ENCODE data around the gene RNF111.

RNF111 gene

DNA sequence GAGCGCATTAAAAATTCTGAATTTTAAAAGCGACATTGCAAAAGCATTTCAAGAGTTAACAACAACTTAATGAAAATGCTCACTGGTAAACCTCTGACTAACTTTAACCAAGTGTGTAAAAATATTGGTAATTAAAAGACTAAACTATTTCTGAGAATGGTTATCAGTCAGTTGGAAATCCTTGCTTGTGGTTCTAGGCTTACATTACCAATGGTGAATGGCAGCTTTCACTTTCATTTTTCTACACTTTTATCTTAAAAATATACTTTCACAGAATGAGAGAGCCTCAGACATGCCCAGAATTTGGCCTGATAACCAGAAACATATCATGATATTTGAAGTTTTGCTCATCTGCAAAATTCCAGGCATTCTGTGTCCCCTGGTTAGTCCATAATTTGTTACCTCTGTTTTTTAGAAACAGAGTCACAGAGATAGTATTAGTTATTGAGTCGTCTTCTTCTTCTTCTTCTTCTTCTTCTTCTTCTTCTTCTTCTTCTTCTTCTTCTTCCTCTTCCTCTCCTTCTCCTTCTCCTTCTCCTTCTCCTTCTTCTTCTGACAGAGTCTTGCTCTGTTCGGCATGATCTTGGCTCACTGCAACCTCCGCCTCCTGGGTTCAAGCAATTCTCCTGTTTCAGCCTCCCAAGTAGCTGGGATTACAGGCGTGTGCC is 5.5 kb upstream of the RNF111 start:
- no peaks in the 10 kb centered on the region for H3K79me2 ChIP-seq (ENCODE audit: insufficient read depth, low read length)
- no peaks in the 10 kb centered on the region for H3F3A ChIP-seq (ENCODE audit: low read depth)
- peak overlapping the region; percentile 98 for H2AFZ ChIP-seq (ENCODE audit: low read length)
- peaks cover 10% of the 10 kb centered on the region for H3K4me1 ChIP-seq (ENCODE audit: insufficient read depth, low read length, poor library complexity, severe bottlenecking)
- H3K9me2 ChIP-seq (replicated peaks; ENCODE audit: low read depth, low read length) = no peaks in the 10 kb centered on the region
- H4K20me1 ChIP-seq (ENCODE audit: insufficient read depth, low read length, poor library complexity, severe bottlenecking) = no peaks in the 10 kb centered on the region
- H3K4me3 ChIP-seq (ENCODE audit: low read length, poor library complexity, severe bottlenecking) = peak overlapping the region; percentile 68
- no peaks in the 10 kb centered on the region for H3K36me3 ChIP-seq (ENCODE audit: insufficient read depth, low read length)
- TF ChIP-seq, protein P1, sequence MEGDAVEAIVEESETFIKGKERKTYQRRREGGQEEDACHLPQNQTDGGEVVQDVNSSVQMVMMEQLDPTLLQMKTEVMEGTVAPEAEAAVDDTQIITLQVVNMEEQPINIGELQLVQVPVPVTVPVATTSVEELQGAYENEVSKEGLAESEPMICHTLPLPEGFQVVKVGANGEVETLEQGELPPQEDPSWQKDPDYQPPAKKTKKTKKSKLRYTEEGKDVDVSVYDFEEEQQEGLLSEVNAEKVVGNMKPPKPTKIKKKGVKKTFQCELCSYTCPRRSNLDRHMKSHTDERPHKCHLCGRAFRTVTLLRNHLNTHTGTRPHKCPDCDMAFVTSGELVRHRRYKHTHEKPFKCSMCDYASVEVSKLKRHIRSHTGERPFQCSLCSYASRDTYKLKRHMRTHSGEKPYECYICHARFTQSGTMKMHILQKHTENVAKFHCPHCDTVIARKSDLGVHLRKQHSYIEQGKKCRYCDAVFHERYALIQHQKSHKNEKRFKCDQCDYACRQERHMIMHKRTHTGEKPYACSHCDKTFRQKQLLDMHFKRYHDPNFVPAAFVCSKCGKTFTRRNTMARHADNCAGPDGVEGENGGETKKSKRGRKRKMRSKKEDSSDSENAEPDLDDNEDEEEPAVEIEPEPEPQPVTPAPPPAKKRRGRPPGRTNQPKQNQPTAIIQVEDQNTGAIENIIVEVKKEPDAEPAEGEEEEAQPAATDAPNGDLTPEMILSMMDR (conservative IDR thresholded peaks at IDR 0.05; ENCODE audit: low read length) = no peak
- TF ChIP-seq EZH2phosphoT487 (IDR thresholded peaks at IDR 0.05; ENCODE audit: borderline replicate concordance) = no peak
- H3K27me3 ChIP-seq (ENCODE audit: insufficient read depth, low read length, poor library complexity, severe bottlenecking) = no peaks in the 10 kb centered on the region
- peak overlapping the region; percentile 80 for H3K4me2 ChIP-seq (ENCODE audit: low read depth, low read length, poor library complexity, severe bottlenecking)
- peak overlapping the region; percentile 36 for H3K9ac ChIP-seq (ENCODE audit: low read depth, low read length, poor library complexity, severe bottlenecking)
- no peaks in the 10 kb centered on the region for H3K9me3 ChIP-seq (ENCODE audit: insufficient read depth, low read depth, low read length)

DNA sequence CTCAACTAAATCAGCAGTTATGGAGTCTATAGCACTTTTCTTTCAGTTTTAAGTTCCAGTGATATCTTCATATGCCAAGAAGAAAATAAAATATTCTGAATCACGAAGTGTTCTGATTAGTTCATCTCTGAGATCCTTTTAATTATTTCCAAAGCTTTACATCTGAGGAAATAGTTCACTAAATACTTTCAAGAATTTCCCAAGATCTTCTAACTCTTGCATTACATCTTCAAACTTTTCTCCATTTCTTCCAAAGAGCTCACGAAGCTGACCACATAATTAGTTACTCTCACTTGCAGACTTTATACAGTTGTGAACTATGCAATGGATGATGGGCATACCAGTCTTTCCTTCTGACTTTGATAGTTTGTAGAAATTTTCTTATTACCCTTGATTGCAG is 4.2 kb upstream of the RNF111 start:
- TF ChIP-seq, protein P1 (conservative IDR thresholded peaks at IDR 0.05; ENCODE audit: low read length) = no peak
- TF ChIP-seq EZH2phosphoT487 (IDR thresholded peaks at IDR 0.05; ENCODE audit: borderline replicate concordance) = no peak
- Histone ChIP-seq H3F3A (ENCODE audit: low read depth) (no peaks in the 10 kb centered on the region), H3K4me1 (ENCODE audit: insufficient read depth, low read length, poor library complexity, severe bottlenecking) (peaks cover 14% of the 10 kb centered on the region), H3K9me3 (ENCODE audit: insufficient read depth, low read depth, low read length) (no peaks in the 10 kb centered on the region), H3K9me2 (replicated peaks; ENCODE audit: low read depth, low read length) (no peaks in the 10 kb centered on the region), H3K79me2 (ENCODE audit: insufficient read depth, low read length) (peaks cover 7% of the 10 kb centered on the region), H3K4me2 (ENCODE audit: low read depth, low read length, poor library complexity, severe bottlenecking) (peak overlapping the region; percentile 8), H3K9ac (ENCODE audit: low read depth, low read length, poor library complexity, severe bottlenecking) (no peak overlapping the region), H3K27me3 (ENCODE audit: insufficient read depth, low read length, poor library complexity, severe bottlenecking) (no peaks in the 10 kb centered on the region), H2AFZ (ENCODE audit: low read length) (peak overlapping the region; percentile 22; the same call in 1 of the 2 replicates), H3K4me3 (ENCODE audit: low read length, poor library complexity, severe bottlenecking) (no peak overlapping the region), H4K20me1 (ENCODE audit: insufficient read depth, low read length, poor library complexity, severe bottlenecking) (peaks cover 1% of the 10 kb centered on the region), H3K36me3 (ENCODE audit: insufficient read depth, low read length) (no peaks in the 10 kb centered on the region)

DNA sequence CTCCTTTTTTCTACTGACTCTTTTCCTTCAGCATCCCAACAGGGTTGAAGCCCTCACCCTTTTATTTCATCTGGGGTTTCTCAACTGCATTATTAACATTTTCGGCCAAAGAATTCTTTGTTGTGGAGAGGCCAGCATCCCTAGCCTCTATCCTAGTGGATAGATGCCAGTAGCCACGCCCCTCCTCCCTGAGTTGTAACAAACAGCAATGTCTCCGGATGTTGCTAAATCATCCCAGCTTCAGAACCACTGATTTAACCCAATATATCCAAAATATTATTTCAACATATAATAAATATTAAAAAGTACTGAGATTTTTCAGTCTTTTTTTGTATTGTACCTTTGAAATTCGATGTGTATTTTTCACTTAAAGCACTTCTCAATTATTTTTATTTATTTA is 2.0 kb upstream of the RNF111 start:
- Histone ChIP-seq H3K79me2 (ENCODE audit: insufficient read depth, low read length) (peaks cover 29% of the 10 kb centered on the region), H3K27me3 (ENCODE audit: insufficient read depth, low read length, poor library complexity, severe bottlenecking) (no peaks in the 10 kb centered on the region), H3K36me3 (ENCODE audit: insufficient read depth, low read length) (no peaks in the 10 kb centered on the region), H3K4me1 (ENCODE audit: insufficient read depth, low read length, poor library complexity, severe bottlenecking) (peaks cover 32% of the 10 kb centered on the region), H2AFZ (ENCODE audit: low read length) (no peak overlapping the region), H3K9me2 (replicated peaks; ENCODE audit: low read depth, low read length) (no peaks in the 10 kb centered on the region), H4K20me1 (ENCODE audit: insufficient read depth, low read length, poor library complexity, severe bottlenecking) (peaks cover 23% of the 10 kb centered on the region), H3K4me3 (ENCODE audit: low read length, poor library complexity, severe bottlenecking) (no peak overlapping the region), H3K9me3 (ENCODE audit: insufficient read depth, low read depth, low read length) (no peaks in the 10 kb centered on the region), H3K4me2 (ENCODE audit: low read depth, low read length, poor library complexity, severe bottlenecking) (no peak overlapping the region), H3K9ac (ENCODE audit: low read depth, low read length, poor library complexity, severe bottlenecking) (no peak overlapping the region), H3F3A (ENCODE audit: low read depth) (no peaks in the 10 kb centered on the region)
- TF ChIP-seq, protein P1 (conservative IDR thresholded peaks at IDR 0.05; ENCODE audit: low read length) = no peak
- no peak for TF ChIP-seq EZH2phosphoT487 (IDR thresholded peaks at IDR 0.05; ENCODE audit: borderline replicate concordance)

Data from Loucy (cell line).